GM21619 (cell line): ENCODE data around the gene SCAMP5.

Source experiments
- ATAC-seq: cut with Tn5 transposase; IDR thresholded peaks from one replicate; pipeline ENCODE4 v1.9.1; 2021; ENCODE audit not compliant: unreplicated experiment

SCAMP5 gene, protein sequence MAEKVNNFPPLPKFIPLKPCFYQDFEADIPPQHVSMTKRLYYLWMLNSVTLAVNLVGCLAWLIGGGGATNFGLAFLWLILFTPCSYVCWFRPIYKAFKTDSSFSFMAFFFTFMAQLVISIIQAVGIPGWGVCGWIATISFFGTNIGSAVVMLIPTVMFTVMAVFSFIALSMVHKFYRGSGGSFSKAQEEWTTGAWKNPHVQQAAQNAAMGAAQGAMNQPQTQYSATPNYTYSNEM

DNA sequence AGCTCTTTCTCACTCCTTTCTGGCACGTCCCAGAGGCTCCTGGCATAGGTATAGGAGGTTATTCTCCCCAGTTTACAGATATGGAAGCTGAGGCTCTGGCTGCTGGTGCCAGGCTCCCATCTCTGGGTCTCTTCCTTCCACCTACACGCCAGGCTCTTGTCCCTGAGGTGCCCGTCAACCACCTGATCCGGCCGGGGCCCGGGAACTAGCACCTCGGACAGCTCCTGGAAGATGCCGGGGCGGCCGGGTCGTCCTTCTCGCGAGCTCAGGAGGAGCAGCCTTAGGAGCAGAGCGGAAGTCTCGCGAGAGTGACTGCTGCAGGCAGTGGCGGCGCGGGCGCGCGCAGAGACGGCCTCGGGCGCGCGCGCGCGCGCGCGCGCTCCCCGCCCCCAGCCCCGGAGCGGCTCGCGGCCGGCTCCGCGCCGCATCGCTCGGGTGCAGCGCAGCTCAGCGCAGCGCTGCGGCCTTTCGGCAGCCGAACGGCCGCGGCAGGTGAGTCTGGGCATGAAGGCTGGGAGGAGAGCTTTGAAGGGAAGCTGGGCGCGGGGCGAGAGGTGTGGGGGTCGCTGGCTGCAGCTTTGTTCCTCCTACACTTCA lies at the start of gene SCAMP5:
TSS of gene SCAMP5 (plus strand) at position 382 of the 597 bp plus-strand sequence. CDS start 16,277 bp downstream, outside the sequence.
- peak; percentile 84 for ATAC-seq

DNA sequence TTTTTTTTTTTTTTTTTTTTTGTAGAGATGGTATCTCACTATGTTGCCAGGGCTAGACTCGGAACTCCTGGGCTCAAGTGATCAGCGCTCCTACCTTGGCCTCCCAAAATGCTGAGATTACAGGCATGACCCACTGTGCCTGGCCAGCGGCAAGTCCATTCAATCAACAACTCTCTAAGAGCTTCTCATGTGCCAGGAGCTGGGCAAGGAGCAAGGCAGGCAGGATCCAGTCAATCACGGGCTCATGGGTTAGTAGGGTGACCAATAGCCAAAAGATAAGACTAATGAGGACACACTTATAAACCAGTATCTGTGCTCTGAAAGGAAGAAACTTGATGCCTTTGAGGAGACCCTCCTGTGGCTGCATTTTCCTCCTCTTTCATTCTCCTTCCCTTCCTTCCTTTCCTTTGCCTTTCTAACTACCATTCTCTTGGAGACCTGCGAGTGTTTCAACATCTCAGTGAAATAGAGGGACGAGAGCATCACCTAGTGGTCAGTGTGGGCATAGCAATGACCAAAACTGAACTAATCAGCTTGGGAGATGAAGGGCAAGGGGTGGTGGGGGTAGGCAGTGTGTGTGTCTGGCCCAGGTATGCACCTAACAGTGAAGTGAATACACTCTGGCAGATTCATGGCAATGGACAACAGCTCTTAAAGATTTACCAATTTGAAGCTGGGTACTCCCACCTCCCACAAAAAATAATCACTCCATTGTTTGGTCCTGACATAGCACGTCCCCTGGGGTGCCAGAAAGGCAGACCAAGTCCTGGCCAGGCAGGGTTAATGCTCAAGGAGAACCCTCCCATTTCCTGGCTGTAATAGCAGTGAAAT lies 45.1 kb upstream of the SCAMP5 start:
- ATAC-seq, result no peak

DNA sequence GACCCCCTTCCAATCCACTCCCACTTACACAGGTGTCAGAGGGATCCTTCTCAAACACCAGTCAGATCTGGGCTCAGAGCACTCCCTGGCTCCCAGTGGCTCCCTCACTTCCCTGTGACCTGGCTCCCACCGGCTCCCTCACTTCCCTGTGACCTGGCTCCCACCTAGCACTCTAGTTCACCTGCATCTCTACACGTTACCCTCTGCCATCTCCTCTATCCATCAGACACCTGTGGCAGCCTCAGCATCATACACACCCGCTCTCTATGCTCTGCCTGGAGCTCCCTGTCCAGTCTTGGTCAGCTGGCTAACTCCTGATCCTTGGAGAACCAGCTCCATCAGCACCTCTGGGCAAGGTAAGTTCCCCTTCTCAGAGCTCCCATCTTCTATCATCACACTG lies 44.4 kb upstream of the SCAMP5 start:
- ATAC-seq, result no peak

DNA sequence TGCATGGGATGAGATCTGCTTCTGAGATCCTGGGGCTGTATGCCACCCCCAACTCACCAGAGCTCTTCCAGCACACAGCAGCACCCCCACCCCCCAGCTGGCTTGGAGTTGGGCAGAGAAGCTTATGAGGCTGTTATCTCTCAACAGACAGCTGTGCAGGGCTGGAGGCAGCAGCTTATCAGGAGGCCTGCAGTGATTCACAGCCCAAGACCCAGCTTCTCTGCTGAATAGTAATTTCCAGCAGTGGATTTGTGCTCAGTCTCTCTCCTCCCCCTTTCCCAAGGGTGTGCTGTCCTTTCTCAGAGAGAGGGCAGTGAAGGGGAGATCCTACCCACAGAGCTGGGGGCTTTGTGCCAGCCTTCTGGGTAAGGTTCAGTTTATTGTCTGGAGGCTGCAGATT lies 40.8 kb upstream of the SCAMP5 start:
- ATAC-seq, result no peak

DNA sequence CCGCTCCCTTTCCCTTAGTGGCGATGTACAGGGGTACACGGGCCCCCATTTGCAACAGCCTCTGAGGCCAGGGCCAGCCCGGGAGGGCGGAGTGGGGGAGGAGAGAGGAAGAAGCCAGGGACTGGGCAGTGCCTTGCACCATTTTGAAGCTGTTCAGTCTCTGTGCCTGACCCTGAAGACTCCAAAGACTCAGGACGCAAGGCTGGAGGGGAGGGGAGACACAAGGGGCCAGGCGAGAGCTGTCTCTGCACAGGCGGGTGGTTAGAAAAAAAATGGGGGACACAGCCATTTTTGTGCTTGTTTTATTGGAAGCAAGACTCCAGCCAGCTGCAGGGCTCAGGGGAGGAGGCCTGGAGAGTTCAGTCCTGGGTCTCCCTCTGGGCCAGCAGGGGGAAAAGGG lies 40.3 kb upstream of the SCAMP5 start:
- ATAC-seq, result no peak

DNA sequence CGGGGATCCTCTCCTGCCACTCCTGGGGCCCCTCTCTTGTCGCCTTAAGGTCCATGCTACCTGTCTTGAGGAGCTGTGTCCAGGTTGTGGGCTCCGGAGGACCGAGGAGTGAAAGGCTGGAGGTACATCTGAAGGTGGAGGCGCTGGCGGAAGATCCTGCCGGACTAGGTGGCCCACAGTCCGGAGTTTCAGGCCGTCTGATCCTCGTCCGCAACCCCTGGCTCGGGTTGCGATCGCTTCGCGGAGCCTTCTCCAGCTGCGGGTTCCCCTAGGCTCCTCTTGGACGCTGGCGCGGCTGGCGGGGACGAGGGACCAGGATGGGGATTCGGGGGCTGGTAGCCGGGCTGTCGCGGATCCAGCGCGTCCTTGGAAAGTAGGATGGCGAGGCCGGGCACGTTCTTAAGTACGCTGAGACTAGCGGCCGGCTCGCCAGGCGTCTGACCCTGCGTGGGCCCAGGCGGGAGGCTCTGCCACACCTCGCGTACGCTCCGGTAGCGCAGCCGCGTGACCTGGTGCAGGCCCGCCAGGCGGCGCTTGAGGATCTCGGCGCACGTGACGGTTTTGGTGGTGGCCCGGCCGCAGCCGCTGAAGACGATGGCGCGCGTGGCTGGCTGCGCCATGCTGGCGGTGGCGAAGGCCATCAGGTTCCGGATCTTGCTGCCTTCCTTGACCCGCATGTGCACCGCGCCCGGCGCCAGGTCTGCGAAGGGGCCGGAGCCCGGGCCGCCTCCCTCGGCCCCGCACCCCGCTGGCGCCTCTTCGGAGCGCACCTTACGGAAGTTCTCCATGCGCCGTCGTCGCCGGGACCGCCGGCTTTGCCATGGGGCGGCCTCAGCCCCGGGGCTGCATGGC lies 39.3 kb upstream of the SCAMP5 start:
- ATAC-seq, result peak; percentile 31

DNA sequence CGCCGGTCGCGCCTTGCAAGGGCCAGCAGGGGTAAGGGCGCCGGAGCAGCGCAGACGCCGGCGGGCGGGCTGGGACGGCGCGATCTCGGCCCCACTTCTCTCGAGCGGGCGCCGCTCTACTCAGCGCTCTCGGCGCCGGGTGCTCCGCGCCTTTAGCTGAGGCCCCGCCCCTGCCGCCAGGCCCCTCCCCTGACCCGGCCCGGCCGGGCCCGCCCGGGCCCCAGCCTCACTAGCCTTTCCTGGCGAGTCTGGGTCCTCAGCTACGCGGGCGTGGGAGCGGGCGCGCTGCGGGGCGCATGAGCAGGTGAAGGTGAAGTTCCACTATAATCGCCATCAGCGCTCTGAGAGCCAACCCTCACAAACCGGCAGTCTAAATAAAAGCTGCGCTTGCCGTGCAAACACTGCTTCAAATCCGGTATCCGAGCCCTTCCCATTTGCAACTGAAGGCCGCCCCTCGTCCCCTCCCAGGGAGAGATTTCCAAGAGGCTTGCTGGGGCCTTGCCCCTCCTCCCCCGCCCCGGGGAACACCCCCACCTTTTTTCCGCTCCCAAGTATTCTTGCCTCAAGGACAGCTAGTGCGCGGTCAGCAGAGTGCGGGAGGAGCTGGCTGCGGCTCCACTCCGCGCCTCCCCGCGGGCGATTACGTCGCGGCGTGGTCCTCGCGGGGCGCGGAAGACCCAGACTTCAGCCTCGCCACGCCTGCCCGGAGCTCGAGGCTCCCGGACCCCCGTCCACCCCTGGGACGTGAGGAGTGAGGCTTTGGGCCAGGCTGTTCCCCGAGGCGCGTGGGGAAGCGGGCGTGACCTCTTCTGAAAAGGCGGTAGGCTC lies 38.5 kb upstream of the SCAMP5 start, which contains the start of gene RPP25:
TSS of gene RPP25 (minus strand) at position 125 of the 828 bp plus-strand sequence. CDS start 189 bp downstream, outside the sequence.
- ATAC-seq, result peak; percentile 79

DNA sequence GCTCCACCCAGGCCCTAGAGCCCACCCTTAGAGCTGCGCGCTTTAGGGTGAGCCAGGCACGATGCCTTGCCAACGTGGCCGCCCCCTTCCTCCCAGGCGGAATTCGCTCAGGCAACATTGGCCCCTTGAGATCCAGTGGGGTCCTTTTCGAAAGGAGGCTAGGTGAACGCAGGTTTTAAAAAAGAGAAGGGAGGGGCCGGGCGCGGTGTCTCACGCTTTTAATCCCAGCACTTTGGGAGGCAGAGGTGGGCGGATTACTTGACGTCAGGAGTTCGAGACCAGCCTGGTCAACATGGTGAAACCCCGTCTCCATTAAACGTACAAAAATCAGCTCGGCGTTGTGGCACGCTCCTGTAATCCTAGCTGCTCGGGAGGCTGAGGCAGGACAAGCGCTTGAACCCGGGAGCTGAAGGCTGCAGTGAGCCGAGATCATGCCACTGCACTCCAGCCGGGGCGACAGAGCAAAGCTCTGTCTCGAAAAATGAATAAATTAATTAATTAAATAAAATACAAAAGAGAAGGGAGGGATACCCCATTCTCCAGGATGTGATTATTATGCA lies 37.8 kb upstream of the SCAMP5 start:
- no peak for ATAC-seq

DNA sequence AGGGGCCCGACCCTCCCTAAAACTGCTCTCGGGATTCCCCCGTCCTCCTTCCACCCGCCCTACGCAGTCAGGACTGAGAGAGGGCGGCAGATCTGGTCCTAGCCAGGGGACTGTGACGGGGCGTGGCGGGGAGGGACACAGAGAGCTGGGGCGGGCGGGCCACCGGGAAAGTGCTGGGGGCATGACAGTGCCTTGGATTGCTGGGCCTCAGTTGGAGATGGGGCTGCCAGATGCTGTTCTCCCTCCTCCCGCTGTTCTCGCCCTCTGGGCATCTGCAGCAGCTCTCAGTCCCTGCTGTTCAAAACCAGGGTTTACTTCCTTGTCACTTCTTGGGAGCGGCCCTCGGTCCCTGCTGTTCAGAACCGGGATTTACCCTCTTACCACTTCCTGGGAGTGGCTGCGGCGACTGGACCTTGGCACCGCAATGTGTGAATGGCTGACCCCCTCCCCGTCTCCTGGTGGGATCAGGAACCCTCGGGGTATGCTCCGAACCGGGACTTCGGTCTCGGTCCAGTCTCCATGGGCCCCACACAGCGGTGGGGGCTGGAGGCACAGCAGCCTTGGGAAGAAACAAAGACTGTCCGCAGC lies 36.9 kb upstream of the SCAMP5 start:
- ATAC-seq, result no peak

DNA sequence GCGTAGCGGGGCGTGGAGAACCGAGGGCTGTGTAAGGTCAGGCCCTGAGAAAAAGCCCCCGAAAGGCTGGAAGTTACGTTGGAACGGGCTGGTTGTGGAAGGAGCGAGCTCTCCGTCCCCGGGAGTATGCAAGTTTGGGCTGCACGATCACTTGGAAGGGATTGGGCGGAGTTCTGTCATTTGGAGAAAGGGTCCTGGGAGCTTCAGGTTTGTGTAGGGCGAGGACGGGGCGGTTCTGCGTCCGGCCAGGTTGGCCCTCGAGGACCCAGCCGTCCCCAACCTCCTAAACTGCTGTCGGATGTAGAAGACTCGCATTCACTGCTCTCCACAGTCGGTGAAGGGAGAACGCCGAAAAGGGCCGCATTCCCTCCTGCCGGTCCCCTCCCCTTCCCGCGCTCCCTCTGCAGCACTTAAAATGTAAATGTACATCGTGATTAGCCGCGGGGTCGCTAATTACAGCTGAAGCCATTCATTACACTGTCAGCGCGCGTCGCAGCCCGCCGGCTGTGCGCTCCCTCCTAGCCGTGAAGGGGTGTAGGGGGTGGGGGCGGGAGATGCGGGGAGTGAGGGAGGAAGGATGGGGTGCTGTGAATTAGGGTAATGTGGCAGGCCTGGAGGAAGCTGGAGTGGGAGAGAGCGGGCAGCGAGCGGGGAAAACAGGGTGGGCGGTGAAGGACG lies 36.3 kb upstream of the SCAMP5 start:
- ATAC-seq, result no peak

DNA sequence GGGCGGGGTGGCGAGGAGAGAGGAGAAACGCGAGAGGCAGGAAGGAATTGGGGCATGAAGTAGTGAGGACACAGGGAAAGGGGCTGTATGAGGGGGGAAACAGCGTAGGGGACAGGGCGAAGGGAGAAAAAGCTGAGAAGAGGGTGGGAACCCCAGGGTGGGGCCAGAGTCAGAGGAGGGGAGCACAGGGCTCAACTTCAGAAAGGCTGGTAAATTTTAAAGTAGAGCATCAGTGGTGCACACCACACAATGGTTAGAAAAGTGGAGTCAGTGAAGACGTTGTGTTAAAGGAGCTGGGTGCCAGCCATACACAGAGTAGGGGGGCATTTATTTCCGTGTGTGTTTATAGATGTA lies 35.8 kb upstream of the SCAMP5 start:
- no peak for ATAC-seq

DNA sequence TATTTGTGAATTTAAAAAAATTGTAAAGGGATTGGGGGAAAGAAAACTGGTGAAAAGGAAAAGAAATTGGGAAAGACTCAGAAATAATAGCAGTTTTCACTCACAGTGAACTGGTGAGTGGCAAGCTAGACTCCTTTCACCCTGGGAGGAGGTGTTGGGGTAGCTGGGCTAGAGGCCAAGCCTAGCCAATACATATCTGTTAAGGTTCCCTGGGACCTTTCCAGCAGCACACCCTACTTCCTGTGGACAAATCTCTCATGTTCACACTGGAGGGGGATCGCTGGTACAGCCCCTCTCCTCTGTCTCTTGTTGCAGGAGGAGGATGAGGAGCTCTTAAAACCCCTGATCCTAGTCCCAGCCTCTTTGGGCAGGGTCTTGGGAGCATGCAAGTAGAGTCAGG lies 35.1 kb upstream of the SCAMP5 start:
- ATAC-seq, result no peak

DNA sequence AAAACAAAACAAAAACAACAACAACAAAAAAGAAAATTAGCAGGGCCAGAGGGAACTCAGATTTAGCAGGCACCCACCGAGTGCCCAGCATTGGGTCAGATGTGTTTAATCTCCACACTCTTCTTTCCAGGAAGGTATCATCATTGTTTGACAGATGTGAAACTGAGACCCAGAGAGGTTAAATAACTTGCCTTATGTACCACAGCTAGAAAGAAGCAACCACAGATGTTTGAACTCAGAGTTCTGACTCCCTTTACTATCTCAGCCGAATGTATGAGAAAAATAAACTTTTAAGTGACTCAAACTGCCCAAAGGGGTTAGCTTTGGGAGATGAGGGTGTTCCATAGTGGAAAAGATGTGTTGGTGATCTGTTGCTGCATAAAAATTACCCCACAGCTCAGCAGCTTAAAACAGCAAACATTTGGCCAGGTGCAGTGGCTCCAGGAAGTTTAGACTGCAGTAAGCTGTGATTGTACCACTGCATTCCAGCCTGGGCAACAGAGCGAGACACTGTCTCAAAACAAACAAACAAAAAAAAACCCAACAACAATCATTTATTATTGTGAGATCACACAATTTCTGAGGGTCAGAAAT lies 34.3 kb upstream of the SCAMP5 start:
- ATAC-seq, result no peak

DNA sequence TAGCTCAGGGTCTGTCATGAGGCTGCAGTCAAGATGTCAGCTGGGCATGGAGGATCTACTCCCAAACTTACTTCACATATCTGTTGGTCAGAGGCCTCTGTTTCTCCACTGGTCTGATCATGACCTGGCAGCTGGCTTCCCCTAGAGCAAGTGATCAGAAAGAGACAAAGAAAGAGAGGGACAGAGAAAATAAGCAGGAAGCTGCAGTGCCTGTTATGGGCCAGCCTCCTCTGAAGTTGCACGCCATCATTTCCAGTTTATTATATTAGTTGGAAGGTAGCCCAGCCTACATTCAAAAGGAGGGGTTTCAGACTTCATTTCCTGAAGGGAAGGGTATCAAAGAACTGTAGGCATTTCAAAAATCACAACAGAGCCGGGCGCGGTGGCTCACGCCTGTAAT lies 33.7 kb upstream of the SCAMP5 start:
- no peak for ATAC-seq

DNA sequence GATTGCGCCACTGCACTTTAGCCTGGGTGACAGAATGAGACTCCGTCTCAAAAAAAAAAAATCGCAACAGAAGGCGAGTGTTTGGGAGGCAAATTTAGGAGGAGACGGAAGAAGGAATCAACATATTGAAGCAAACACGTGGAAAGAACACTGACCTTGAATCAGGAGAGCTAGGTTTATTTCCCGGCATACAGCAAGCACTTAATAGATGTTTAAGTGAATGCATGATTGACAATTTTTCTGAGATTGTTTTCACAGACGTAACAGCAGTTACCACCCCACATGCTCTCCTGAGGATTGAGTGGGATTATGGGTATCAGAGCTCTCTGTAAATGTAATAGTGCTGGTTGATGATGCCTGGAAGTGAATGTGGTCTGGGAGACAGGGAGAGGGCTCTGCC lies 33.1 kb upstream of the SCAMP5 start:
- no peak for ATAC-seq

DNA sequence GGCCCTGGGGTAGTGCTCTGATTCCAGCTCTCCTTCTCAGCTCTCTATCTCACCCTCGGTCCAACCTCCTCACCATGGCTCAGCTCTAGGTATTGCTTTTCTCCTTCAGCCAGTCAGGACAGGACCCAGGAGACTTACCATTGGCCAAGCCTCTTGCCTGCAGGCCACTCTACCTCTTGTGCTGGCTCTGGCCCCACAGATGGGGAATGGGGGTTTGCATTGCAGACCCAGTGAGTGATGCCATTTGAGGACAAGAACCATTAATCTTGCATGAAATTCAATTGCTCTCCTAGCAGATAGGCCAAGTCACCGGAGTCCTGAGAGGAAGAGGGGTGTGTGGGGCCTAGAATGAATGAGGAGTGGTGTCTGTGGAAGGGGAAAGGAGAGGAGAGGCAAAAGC lies 32.7 kb upstream of the SCAMP5 start:
- ATAC-seq, result no peak

DNA sequence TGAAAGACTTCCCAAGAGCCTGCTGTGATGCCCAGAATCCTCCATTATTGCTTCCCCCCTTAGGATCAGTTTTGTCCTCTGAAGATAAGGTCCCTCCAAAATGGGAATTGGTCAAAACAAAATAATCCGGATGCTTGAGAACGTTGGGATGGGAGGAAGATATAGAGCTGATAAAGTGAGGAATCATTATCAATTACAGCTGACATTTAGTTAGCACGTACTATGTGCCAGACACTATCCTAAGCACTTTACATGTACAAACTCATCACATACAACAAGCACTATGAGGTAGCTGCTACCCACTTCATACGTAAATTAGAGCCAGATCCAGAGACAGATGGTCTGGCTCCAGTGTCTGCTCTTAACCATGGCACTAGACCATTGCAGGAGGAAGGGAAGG lies 32.1 kb upstream of the SCAMP5 start:
- no peak for ATAC-seq

DNA sequence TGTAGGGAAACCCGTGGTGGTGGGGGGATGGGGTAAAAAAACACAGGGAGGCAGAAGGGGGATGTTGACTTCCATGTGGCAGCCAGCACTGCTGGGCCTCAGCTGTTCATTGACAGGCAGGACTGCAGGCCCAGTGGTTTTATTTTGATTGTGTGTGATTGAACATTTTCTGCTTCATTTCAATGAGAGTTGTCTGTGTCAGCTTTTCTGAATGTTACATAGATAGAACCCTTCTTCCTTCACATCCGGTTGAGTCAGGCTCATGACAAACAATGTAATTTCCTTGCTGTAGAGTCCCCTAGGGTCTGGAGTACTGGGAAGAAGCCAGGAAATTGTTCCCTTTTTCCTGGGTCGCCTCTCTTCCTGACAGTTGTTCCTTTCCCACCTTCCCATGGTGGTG lies 30.6 kb upstream of the SCAMP5 start:
- ATAC-seq, result no peak

DNA sequence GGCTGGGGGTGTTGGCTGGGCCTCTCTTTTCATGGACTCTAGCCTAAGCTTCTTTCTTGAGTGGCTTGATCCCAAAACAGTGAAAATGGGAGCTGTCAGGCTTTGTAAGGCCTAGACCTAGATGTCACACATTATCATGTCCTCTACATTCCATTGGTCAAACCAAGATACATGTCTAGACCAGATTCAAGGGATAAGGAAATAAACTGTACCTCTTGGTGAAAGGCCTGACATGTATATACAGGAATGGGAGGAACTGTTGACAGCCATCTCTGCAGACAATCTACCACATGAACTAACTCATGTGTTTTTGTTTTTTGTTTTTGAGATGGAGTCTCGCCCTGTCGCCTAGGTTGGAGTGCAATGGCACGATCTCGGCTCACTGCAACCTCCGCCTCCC lies 27.7 kb upstream of the SCAMP5 start:
- ATAC-seq, result no peak
